GM12874 (cell line): ENCODE measurements around the gene NFASC.

Experiments used
- TF ChIP-seq, protein P1 (sequence below): IDR thresholded peaks from 2 replicates; pipeline ENCODE4 v1.5.1; 2011; ENCODE audit warnings: low read depth, mild to moderate bottlenecking, control low read depth, low read length, moderate library complexity; ENCODE audit not compliant: insufficient read depth

The NFASC gene

GRCh38 chr1:205030241-205030640 lies 159.6 kb downstream of the NFASC start:
- TF ChIP-seq, protein P1, sequence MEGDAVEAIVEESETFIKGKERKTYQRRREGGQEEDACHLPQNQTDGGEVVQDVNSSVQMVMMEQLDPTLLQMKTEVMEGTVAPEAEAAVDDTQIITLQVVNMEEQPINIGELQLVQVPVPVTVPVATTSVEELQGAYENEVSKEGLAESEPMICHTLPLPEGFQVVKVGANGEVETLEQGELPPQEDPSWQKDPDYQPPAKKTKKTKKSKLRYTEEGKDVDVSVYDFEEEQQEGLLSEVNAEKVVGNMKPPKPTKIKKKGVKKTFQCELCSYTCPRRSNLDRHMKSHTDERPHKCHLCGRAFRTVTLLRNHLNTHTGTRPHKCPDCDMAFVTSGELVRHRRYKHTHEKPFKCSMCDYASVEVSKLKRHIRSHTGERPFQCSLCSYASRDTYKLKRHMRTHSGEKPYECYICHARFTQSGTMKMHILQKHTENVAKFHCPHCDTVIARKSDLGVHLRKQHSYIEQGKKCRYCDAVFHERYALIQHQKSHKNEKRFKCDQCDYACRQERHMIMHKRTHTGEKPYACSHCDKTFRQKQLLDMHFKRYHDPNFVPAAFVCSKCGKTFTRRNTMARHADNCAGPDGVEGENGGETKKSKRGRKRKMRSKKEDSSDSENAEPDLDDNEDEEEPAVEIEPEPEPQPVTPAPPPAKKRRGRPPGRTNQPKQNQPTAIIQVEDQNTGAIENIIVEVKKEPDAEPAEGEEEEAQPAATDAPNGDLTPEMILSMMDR: no peak

DNA sequence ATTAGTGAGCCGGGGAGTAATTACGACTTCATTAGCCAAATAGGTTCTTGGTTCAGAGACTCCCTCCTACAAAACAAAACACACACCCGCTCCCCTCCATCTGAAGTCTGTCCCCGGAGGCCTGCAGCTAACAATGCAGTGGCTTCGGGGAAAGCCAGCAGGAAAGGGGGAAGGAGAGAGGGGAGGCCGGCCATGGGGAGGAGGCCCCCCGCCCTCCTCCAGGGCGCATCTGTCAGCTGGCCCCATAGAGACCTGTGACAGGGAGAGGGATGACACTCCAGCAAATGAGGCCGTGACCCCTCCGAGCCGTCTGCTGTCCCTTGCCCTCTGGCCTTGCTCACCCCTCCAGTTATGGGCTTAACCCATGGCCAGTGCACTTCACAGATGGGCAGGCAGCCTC lies 160.2 kb downstream of the NFASC start:
- TF ChIP-seq, protein P1: no peak

GRCh38 chr1:205032508-205032907 lies 161.8 kb downstream of the NFASC start:
- TF ChIP-seq, protein P1: no peak

- TF ChIP-seq, protein P1: no peak
These were observed 166.9 kb downstream of the NFASC start for GRCh38 chr1:205037539-205037938.

DNA sequence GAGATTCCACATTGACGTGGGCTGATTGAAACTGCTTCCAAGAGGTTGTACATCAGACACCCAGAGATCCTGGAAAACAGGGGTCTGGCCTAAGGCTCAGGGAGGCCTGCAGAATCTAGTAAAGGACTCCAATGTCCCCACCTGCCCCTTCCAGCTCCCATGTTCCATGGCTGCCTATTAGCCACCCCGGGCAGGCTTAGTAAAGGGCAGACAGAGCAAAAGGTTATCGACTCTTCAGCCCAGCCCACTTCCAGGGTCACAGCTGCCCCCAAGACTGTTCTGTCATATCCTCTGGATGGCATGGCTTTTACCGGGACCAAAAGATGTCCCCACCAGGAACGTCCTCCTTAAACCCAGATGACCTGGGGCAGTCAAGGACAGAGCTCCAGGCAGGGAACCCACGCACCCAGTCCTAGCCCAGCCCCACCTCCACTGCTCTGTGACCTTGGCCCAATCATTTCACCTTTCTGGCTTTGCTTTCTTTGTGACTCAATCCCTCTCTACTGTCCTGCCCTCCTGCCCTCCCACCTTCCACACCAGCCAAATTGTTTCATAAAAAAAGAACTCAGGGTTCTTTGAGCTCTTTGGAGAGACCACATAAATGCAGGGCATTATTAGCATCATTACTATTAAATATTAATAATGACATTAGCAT lies 167.6 kb downstream of the NFASC start:
- TF ChIP-seq, protein P1: no peak

- TF ChIP-seq, protein P1: no peak
These were observed 170.5 kb downstream of the NFASC start for GRCh38 chr1:205041001-205041715.

- TF ChIP-seq, protein P1: no peak
These were observed 171.6 kb downstream of the NFASC start for GRCh38 chr1:205041998-205042910.
